HTERT RPE-1 (cell line): ENCODE data around the gene SNX33.
"Not testable (repeated sequence)": the region's sequence is repeated elsewhere in the genome, so short reads cannot be mapped to it uniquely, and the experiment has no call there.

Source experiments
- in situ Hi-C: fragments of 300-500 bp; cut with MboI; formaldehyde crosslinking; loops from 4 replicates; pipeline ENCODE4 v1.14.3; 2020; ENCODE audit warnings: low sequenced_read_pairs

Gene SNX33, protein sequence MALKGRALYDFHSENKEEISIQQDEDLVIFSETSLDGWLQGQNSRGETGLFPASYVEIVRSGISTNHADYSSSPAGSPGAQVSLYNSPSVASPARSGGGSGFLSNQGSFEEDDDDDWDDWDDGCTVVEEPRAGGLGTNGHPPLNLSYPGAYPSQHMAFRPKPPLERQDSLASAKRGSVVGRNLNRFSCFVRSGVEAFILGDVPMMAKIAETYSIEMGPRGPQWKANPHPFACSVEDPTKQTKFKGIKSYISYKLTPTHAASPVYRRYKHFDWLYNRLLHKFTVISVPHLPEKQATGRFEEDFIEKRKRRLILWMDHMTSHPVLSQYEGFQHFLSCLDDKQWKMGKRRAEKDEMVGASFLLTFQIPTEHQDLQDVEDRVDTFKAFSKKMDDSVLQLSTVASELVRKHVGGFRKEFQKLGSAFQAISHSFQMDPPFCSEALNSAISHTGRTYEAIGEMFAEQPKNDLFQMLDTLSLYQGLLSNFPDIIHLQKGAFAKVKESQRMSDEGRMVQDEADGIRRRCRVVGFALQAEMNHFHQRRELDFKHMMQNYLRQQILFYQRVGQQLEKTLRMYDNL

DNA sequence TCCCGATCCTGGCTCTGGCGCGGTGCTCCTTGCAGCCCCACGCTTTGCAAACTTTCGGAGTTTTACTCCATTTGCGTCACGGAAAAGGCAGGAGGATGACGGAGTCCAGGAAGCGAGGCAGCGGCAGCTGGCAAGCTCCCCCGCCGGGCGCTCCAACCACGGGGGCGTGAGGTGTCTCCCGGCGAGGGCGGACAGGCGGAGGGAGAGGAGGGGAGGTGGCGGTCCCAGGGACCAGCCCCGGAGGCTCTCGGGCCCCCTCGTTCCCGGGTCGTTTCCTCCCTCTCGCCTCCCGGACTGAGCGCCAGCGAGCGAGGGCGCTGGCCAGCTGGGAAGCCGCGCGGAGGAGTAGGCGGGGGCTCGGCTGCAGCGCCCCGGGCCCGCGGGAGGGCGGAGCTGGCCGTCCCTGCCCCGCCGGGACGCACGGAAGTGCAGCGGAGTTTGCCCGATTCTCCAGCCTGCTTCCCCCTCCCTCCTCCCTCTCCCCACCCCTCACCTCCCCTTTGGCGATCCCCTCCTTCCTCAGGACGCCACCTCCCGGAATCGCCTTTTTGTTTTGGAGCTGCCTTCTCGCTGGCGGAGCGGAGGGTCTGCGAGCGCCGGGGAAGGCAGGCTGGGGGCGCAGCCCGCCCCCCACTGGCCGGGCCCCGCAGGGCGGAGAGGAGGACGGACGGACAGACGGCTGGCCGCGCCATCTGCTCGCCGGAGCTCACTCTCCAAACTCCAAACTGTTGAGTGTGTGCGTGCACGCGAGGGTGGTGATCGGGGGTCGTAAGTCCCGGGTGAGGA is at the start of gene SNX33:
SNX33 (plus strand) TSS at position 543 of the 786 bp plus-strand sequence. CDS start 1,191 bp downstream, outside the sequence.
- in situ Hi-C loops = no loop called here

DNA sequence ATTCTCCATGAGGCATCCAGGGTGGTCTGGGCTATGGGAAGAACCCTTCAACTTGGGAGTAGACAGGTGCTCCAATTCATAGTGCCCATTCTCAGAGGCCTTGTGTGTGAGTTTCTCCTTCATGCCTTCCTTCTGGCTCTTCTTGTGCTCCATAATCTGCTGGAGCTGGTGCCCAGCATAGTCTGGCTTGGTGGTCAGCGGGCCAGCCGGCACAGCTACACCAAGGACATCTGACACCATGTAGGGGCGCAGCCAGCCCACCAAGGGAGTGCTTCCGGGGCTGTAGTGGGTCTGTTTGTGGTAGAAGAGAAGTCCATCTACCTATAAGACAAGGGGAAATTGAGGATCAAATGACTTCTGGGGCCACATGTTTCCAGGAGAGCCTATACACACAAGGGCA is 49.4 kb upstream of the SNX33 start:
- in situ Hi-C loops = no loop called here

DNA sequence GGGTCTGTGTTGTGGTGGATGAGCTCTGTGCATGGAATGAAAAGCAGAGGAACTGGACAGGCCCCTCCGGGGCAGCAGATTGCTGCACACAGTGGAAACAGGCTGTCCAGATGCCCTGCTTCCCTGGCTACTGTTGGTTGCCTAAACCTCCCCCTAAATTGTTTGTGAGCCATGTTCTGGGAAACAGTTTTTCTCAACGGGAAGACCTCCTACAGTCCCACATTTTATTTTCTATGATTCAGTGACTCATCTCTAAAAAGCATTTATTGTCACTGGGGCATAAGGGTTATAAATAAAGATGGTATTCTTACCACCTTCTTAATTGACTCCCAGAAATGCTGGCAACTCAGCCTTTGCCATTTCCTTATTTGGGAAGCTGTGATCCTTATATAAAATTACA is 48.3 kb upstream of the SNX33 start:
- in situ Hi-C loops = no loop called here

GRCh38 chr15:75606026-75606425 is 41.7 kb upstream of the SNX33 start:
- in situ Hi-C loops = no loop called here

GRCh38 chr15:75606711-75607699 is 40.7 kb upstream of the SNX33 start:
- in situ Hi-C loops = no loop called here

GRCh38 chr15:75616766-75617165 is 30.9 kb upstream of the SNX33 start:
- in situ Hi-C loops = no loop called here

DNA sequence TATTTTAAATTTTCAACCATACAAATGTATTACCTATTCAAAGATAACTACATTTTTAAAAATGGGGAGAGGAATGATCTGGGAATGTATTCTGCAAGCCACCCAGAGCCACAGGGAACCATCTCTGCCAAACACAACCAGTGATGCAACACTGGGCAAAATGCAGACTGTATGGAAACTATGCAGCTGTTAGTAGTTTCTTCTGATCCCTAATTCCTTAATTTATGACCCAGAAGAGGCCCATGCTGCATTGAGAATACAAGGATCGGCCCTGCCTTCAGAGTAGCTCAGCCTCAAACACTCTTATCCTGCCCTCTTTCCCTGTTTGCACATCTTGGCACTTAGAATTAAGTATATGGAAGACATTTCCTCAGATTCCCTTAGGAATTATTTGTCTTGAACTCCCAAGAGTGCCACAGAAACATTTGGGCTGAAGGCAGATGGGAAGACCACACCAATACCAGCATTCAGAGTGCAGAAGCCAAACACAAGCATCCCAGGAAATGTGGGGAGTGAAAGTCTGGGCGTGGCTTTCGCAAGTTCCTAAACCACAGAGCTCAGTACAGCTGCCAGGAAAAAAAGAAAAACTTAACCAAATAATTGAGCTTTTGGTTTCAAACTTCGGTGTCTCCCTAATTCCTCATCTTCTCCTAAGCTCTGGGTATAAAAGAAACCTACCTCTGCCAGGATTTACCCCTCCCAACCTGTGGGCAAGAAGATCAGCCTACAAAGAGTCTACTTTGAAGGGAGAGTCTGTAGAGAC is 27.5 kb upstream of the SNX33 start:
- in situ Hi-C loops = no loop called here

DNA sequence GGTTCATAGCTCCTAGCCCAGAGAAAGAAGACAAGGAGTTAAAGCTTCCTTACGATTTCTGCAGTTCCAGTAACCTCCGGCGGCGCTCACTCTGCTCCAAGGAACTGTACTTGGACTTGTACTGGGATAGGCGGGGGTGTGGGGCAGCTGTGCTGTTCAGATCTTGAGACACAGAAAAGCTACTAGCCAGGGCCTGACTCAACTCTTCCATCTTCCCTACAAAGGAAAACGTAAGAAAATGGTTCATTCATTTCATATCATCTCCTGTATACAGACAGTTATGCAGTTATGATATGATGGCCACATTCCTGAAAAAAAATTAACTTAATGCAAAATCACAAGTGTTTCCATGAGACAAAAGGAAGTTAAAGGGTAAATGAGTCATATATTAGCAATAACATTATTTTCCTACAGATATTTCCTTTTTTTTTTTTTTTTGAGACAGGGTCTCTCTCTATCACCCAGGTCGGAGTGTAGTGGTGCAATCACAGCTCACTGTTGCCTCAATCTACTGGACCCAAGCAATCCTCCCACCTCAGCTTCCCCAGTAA is 26.8 kb upstream of the SNX33 start:
- in situ Hi-C loops = no loop called here

- in situ Hi-C loops = no loop called here
Observed at GRCh38 chr15:75622505-75622904, 25.2 kb upstream of the SNX33 start.

GRCh38 chr15:75625542-75626347 is 22.0 kb upstream of the SNX33 start, which contains the start of gene SNUPN:
Gene SNUPN, minus strand, starts transcription at chr15:75625725. Its CDS starts 4,674 bp downstream, at chr15:75621051.
- in situ Hi-C loops = no loop called here

GRCh38 chr15:75631935-75632334 is 15.8 kb upstream of the SNX33 start:
- in situ Hi-C loops = no loop called here

DNA sequence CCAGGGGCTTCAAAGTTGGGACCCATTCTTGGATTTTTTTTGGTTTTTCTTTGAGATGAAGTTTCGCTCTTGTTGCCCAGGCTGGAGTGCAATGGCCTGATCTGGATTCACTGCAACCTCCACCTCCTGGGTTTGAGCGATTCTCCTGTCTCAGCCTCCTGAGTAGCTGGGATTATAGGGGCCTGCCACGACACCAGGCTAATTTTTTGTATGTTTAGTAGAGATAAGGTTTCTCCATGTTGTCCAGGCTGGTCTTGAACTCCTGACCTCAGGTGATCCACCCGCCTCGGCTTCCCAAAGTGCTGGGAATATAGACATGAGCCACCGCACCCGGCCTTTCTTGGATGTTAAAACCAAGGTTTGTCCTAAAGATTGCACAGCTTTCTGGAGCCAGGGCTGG is 13.8 kb upstream of the SNX33 start:
- in situ Hi-C loops = not testable (repeated sequence)

- in situ Hi-C loops = no loop called here
Observed at GRCh38 chr15:75636026-75636425, 11.7 kb upstream of the SNX33 start.

DNA sequence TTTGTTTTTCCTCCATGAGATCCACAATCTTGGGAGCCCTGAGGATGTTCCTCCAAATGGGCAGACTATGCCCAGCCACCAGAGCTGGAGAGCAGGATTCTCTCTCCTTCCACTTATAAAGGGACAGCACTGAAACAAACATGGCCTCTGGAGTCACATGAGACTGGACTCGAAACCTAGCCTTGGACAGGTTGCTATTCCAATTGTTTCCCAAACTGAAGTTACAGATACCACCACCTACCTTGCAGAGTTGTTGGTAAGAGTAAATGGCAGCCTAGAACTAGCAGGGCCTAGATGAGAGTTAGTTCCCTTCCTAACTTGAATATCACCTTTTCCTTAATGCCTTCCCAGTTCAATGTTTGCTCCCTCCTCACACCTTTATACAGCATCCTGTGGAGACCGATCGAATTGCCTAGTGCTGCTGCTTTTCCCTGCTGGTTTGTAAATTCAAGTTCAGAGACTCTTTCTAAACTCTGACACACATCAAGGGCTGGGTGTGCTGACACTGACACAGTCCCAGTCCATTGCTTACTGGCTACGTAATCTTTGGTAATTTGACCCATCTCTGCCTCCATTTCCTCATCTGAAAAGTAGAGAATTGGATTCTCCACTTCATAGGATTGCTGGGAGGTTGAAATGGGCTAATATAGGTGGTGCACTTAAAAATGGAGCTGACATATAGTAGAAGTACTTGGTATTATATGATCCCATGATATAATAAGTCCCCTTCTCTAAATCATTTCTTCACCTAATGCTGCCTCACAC is 10.3 kb upstream of the SNX33 start:
- in situ Hi-C loops = no loop called here

GRCh38 chr15:75639191-75639708 is 8.5 kb upstream of the SNX33 start:
- in situ Hi-C loops = no loop called here

DNA sequence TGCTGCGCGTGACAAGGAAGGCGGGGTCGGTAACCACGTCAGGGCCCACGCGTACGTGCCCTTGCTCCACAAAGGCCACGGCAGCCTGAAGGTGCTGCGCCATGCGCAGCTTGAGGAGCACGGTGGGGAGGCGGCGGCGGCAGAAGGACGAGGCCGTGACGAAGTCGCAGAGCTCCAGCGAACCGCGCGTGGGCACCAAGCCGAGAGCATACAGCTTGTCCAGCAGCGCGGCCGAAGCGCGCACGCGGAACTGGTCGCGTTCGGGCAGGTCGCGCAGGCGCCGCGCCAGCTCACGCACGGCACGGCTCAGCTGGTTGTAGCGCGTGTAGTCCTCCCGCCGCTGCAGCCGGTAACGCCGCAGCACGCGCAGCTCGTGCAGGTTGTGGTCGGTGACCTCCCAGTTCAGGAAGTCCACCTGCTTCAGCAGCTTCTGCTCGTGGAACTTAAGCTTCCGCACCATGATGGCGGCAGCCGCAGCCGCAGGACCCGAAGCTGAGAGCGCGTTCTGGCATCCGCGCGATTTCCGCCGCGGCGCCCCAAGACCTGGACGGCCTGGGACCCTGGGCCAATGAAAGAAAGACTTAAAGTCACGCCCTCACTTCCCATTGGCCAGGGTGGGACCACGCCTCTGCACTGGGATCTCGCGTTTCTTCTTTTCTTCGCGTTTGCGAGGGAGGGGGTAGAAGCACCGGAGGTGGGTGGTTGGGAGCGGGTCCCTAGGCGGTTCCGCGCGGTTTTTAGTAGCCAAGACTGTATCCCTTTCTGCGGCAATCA is 7.8 kb upstream of the SNX33 start, which contains the start of gene IMP3:
IMP3 (minus strand) TSS at position 516 of the 774 bp plus-strand sequence; CDS start at position 460, 56 bp downstream.
- in situ Hi-C loops = no loop called here
